ENCODE results near the gene PIK3CD.

- TF ChIP-seq CTCF (IDR thresholded peaks at IDR 0.05) (no peak), POLR2A (IDR thresholded peaks at IDR 0.05) (no peak)
Observed at GRCh38 chr1:9659328-9659727, 7.8 kb downstream of the PIK3CD start.

Measured in esophagus squamous epithelium (tissue), 4 donors.